Body of pancreas (tissue), 4 donors: Measurements from ENCODE around the gene C3orf80.

Experiments
- CTCF ChIP-seq, 7 experiments: fragments of 450-650 bp in 4 of 7; fragments of 200-600 bp in 3 of 7; sonication (generic) in 3 of 7; IDR thresholded peaks; one replicate each; pipeline ENCODE4 v1.5.1; 2016 to 2019; ENCODE audit warnings: antibody characterized with exemption in 7 of 7
- POLR2A ChIP-seq, 3 donors: fragments of 450-650 bp; IDR thresholded peaks; one replicate each; pipeline ENCODE4 v1.6.1; 2016; ENCODE audit warnings: antibody characterized with exemption in 3 of 3, mild to moderate bottlenecking in 2 of 3

GRCh38 chr3:160213191-160213590 lies 12.0 kb upstream of the C3orf80 start:
- no peak for TF ChIP-seq POLR2A (IDR thresholded peaks at IDR 0.05)
- no peak for TF ChIP-seq CTCF (IDR thresholded peaks at IDR 0.05)
